Right lobe of liver (tissue), 6 donors: Measurements from ENCODE around the gene CLSTN2. TPM values are rescaled to one million over a fixed set of nuclear protein-coding genes. Genes with fewer than 3 reads are reported as not detected.
A peak's percentile ranks its signal among the peaks of the same experiment; 100 is the strongest.

Experiments used
- ATAC-seq, 4 donors: fragments of 200-7000 bp; cut with Tn5 transposase; one replicate each; pipeline ENCODE4 v1.9.1; 2020; ENCODE audit warnings: mild to moderate bottlenecking in 4 of 4, moderate library complexity in 4 of 4
- DNase-seq, 3 donors: peaks; one replicate each; pipeline ENCODE4 v3.0.0-alpha.2; 2020
- H3K27ac ChIP-seq, 3 donors: fragments of 200-600 bp; one replicate each; pipeline ENCODE4 v1.8.0; 2022
- H3K27me3 ChIP-seq, 2 donors: fragments of 200-600 bp; one replicate each; pipeline ENCODE4 v1.8.0; 2022
- H3K36me3 ChIP-seq, 4 donors: fragments of 200-600 bp; sonication (generic) in 1 of 4; one replicate each; pipeline versions ENCODE4 v1.5.1 to v1.8.0; 2017 to 2022; ENCODE audit warnings: control low read depth in 1 of 4
- H3K4me1 ChIP-seq, 4 donors: fragments of 200-600 bp; sonication (generic) in 1 of 4; one replicate each; pipeline versions ENCODE4 v1.5.1 to v1.8.0; 2017 to 2022; ENCODE audit warnings: control low read depth in 1 of 4
- H3K4me3 ChIP-seq, 3 donors: fragments of 200-600 bp; one replicate each; pipeline ENCODE4 v1.8.0; 2022
- H3K9me3 ChIP-seq, 4 donors: fragments of 200-600 bp; sonication (generic) in 1 of 4; one replicate each; pipeline versions ENCODE4 v1.5.1 to v1.8.0; 2017 to 2022; ENCODE audit warnings: control low read depth in 1 of 4
- CTCF ChIP-seq, 4 donors: fragments of 200-600 bp in 3 of 4; fragments of 450-650 bp in 1 of 4; IDR thresholded peaks; one replicate each; pipeline versions ENCODE4 v1.5.1 to v1.8.0; 2016 to 2022; ENCODE audit warnings: antibody characterized with exemption in 4 of 4, mild to moderate bottlenecking in 2 of 4
- POLR2A ChIP-seq: fragments of 450-650 bp; IDR thresholded peaks from one replicate; pipeline ENCODE4 v1.6.1; 2017; ENCODE audit warnings: antibody characterized with exemption, mild to moderate bottlenecking
- WGBS: methylation state at CpG from one replicate; pipeline ENCODE4 v1.1.6; 2018; ENCODE audit warnings: low coverage, low lambda C conversion rate; ENCODE audit not compliant: insufficient coverage; ENCODE audit errors: missing lambda C conversion rate; 5-methylcytosine and 5-hydroxymethylcytosine counted together
- intact Hi-C, 2 donors: fragments of 100-400 bp; cut with DNase I; formaldehyde crosslinking; loops; one replicate each; pipeline versions ENCODE4 v1.11.2 to v1.14.1; 2022
- total RNA-seq, 6 experiments: library from RNA; depleted of rRNA in 2 of 6; stranded (reverse); fragments of >200 nt in 2 of 6; fragmentation: NEBNext Ultra II Directional in 3 of 6; extraction: Animal tissue kit (Norgen Biotek cat#: 25700) in 3 of 6; gene quantifications; one replicate each; pipeline versions ENCODE4 v1.1.0 to v1.2.4, GENCODE V29; 2016 to 2023
- donor health status: DM: no; HTN: yes; CAD: no.
- donor health status: DM: no; HTN: no; CAD: no.
- donor health status: DM: no; HTN: no; CAD: no.
- donor health status: DM: no; HTN: yes; CAD: no.
- donor health status: DM: no; HTN: yes; CAD: no.

Gene CLSTN2
- total RNA-seq, 6 experiments from 2014 or later = 1.0 to 3.3 (median 2.0) TPM

DNA sequence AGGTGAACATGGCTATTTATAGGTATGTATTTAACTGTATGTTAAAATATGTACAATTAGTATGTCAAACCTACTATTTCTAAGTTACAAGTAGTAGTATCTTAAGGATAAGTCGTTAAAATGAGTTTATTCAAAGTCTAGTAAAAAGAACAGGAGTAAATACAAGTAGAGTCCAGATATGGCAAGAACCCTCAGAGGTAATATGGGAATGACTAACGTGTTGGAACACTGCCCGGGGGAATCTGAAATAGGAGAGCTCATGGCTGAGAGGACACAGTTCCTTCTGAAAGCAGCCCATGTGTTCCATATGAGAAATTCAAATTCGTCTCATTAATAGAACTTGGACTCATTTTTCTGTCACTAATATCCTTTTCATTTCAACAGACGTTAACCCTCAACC lies 158.8 kb downstream of the CLSTN2 start:
- ATAC-seq (peak in 1 of 4 donors; percentile 48), DNase-seq (no peak)

DNA sequence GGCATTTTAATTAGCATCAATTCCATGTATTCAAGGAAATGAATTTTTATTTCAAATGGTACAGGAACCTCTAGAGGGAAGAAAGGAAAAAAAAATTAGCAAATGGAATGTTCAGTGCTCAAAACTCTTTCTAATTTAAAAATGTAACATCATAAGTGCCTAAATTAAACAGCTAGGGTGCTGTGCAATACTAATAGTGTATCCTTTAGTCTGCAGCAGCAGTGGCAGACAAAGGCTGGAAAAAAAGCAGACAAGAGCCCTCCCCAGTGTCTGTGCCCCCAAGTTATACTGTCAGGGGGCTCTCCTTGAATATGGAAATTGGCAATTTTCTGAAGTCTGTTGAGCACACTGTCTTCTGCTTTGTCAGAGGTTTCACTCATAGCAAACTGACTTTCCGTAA lies 159.5 kb downstream of the CLSTN2 start:
- no peaks in the 10 kb centered on the region for H3K4me1 ChIP-seq
- intact Hi-C loops = no loop called here
- WGBS = 71% methylated on average over 1 of the region's 1 CpG

More for the DNA sequence above, 158.8 kb downstream of the CLSTN2 start:
- Histone ChIP-seq H3K4me1 (no peaks in the 10 kb centered on the region), H3K4me3 (no peak overlapping the region), H3K36me3 (no peaks in the 10 kb centered on the region), H3K27ac (no peak overlapping the region), H3K9me3 (no peaks in the 10 kb centered on the region), H3K27me3 (no peaks in the 10 kb centered on the region)
- TF ChIP-seq CTCF (IDR thresholded peaks at IDR 0.05) = no peak
- no peak for TF ChIP-seq POLR2A
- intact Hi-C loops = no loop called here
- 27% methylated on average over 5 of the region's 5 CpGs for WGBS

DNA sequence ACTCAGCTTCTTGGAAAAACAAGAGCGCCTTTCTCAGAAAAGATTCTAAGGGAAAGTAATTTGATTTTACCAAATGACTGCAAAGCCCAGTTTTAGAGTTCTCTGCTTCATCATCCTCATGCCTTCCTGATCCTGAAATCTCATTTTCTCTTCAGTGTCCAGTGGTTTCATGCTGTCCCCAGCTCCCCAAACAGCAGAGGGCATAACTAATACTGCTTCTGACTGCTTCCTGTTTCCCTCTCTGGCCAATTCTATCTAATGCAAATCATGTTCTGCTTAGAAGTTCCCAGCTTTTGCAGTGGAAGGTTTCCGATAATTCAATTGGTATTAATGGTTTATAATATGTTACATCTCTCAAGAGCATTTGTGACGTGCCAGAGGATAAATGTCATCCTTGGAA lies 161.1 kb downstream of the CLSTN2 start:
- Histone ChIP-seq H3K4me3 (no peak overlapping the region), H3K27ac (no peak overlapping the region), H3K4me1 (no peaks in the 10 kb centered on the region), H3K9me3 (no peaks in the 10 kb centered on the region), H3K27me3 (no peaks in the 10 kb centered on the region), H3K36me3 (no peaks in the 10 kb centered on the region)
- ATAC-seq = no peak
- intact Hi-C loops = no loop called here
- no peak for DNase-seq
- WGBS = 59% methylated on average over 3 of the region's 3 CpGs
- TF ChIP-seq POLR2A (no peak), CTCF (IDR thresholded peaks at IDR 0.05) (no peak)

More for the DNA sequence above, 159.5 kb downstream of the CLSTN2 start:
- H3K27ac ChIP-seq = no peak overlapping the region
- no peaks in the 10 kb centered on the region for H3K27me3 ChIP-seq
- DNase-seq (no peak), ATAC-seq (no peak)
- no peaks in the 10 kb centered on the region for H3K9me3 ChIP-seq
- no peaks in the 10 kb centered on the region for H3K36me3 ChIP-seq
- no peak for TF ChIP-seq POLR2A
- TF ChIP-seq CTCF (IDR thresholded peaks at IDR 0.05) = no peak
- H3K4me3 ChIP-seq = no peak overlapping the region

GRCh38 chr3:140097874-140098635 lies 163.1 kb downstream of the CLSTN2 start:
- Histone ChIP-seq H3K4me3 (no peak overlapping the region), H3K4me1 (no peaks in the 10 kb centered on the region), H3K27me3 (no peaks in the 10 kb centered on the region), H3K9me3 (no peaks in the 10 kb centered on the region), H3K27ac (no peak overlapping the region), H3K36me3 (no peaks in the 10 kb centered on the region)
- intact Hi-C loops = no loop called here
- DNase-seq (no peak), ATAC-seq (no peak)
- TF ChIP-seq CTCF (IDR thresholded peaks at IDR 0.05) = no peak
- TF ChIP-seq POLR2A = no peak
- 59% methylated on average over 3 of the region's 3 CpGs for WGBS
